ENCODE results near the gene AICDA. TPM values are rescaled to one million over a fixed set of nuclear protein-coding genes. Genes with fewer than 3 reads are reported as not detected.
"Not testable (repeated sequence)": the region's sequence is repeated elsewhere in the genome, so short reads cannot be mapped to it uniquely, and the experiment has no call there.

The AICDA gene
- polyA plus RNA-seq, 3 donors, result 0.13 to 0.15 TPM; not detected in 1

GRCh38 chr12:8635342-8636006 lies 22.8 kb upstream of the AICDA start:
- H3K4me1 Mint-ChIP-seq; H2AFZ ChIP-seq (ENCODE audit: insufficient read depth, low read depth, low read length, poor library complexity, severe bottlenecking); H3K4me3 ChIP-seq (replicated peaks in 1 of 3; ENCODE audit: low read depth in 2 of 3, low read length in 3 of 3); H3K79me2 ChIP-seq (ENCODE audit: insufficient read depth, low read length); H3K27me3 ChIP-seq (ENCODE audit: control insufficient read depth in 2 of 2, insufficient read depth in 2 of 2, low read length in 2 of 2); H3K9me3 ChIP-seq (replicated peaks in 1 of 2; ENCODE audit: control insufficient read depth in 1 of 2, insufficient read depth in 1 of 2, low read length in 2 of 2); H4K20me1 ChIP-seq (ENCODE audit: insufficient read depth, low read length); H3K36me3 Mint-ChIP-seq; H3K4me3 Mint-ChIP-seq; H3K4me1 ChIP-seq (ENCODE audit: control insufficient read depth in 1 of 2, insufficient read depth in 2 of 2, low read length in 2 of 2); H3K27me3 Mint-ChIP-seq (ENCODE audit: low read depth in 3 of 3); intact Hi-C loops (cut with micrococcal nuclease); H3K27ac Mint-ChIP-seq; DNase-seq; H3K9me3 Mint-ChIP-seq; H3K36me3 ChIP-seq (replicated peaks in 1 of 2; ENCODE audit: control insufficient read depth in 1 of 2, insufficient read depth in 2 of 2, low read length in 2 of 2); H3K27ac ChIP-seq (ENCODE audit: low read depth in 1 of 2, low read length in 2 of 2); H3K9ac ChIP-seq (ENCODE audit: insufficient read depth, low read length, poor library complexity, severe bottlenecking); H3K4me2 ChIP-seq (replicated peaks; ENCODE audit: extremely low read depth, low read length, poor library complexity, severe bottlenecking): not testable (repeated sequence)
- WGBS (ENCODE audit: insufficient coverage), result no CpG with 5 or more reads among the region's 9 CpGs

DNA sequence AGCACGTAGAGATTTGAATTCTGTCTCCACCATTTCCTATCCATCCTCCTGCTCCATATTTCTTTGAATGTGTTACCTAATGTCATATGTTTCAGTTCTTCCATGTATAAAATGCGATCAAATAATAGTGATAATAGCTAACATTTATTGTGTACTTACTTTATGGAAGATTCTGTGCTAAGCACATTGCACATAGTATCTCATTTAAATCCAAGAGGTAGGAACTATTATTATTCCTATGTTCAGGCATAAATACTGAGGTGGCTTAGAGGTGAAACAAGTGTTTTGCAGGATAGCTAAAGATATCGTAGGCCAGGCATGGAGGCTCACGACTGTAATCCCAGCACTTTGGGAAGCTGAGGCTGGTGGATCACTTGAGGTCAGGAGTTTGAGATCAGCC lies 17.5 kb upstream of the AICDA start:
- H3K4me3 Mint-ChIP-seq, result no peak overlapping the region
- H2AFZ ChIP-seq (ENCODE audit: insufficient read depth, low read depth, low read length, poor library complexity, severe bottlenecking), result no peak overlapping the region

More for the DNA sequence above, 17.5 kb upstream of the AICDA start:
- H3K9me3 Mint-ChIP-seq, result peaks cover 0 to 5% (median 2%) of the 10 kb centered on the region in 7 donors
- no peak overlapping the region for H3K9ac ChIP-seq (ENCODE audit: insufficient read depth, low read length, poor library complexity, severe bottlenecking)
- no peak for TF ChIP-seq CTCF (IDR thresholded peaks at IDR 0.05)
- H3K36me3 ChIP-seq (replicated peaks in 1 of 2; ENCODE audit: control insufficient read depth in 1 of 2, insufficient read depth in 2 of 2, low read length in 2 of 2), result no peaks in the 10 kb centered on the region
- H3K27ac Mint-ChIP-seq, result no peak overlapping the region
- H3K27me3 ChIP-seq (ENCODE audit: control insufficient read depth in 2 of 2, insufficient read depth in 2 of 2, low read length in 2 of 2), result no peaks in the 10 kb centered on the region
- H3K4me3 ChIP-seq (replicated peaks in 1 of 3; ENCODE audit: low read depth in 2 of 3, low read length in 3 of 3), result no peak overlapping the region
- no peaks in the 10 kb centered on the region for H3K79me2 ChIP-seq (ENCODE audit: insufficient read depth, low read length)
- peaks cover 3% of the 10 kb centered on the region for H3K4me1 Mint-ChIP-seq
- H3K36me3 Mint-ChIP-seq, result no peaks in the 10 kb centered on the region
- no peaks in the 10 kb centered on the region for H3K4me1 ChIP-seq (ENCODE audit: control insufficient read depth in 1 of 2, insufficient read depth in 2 of 2, low read length in 2 of 2)
- peaks cover 0 to 2% (median 1%) of the 10 kb centered on the region in 3 donors for H3K27me3 Mint-ChIP-seq (ENCODE audit: low read depth in 3 of 3)
- no peak overlapping the region for H3K4me2 ChIP-seq (replicated peaks; ENCODE audit: extremely low read depth, low read length, poor library complexity, severe bottlenecking)
- H3K27ac ChIP-seq (ENCODE audit: low read depth in 1 of 2, low read length in 2 of 2), result no peak overlapping the region
- 90% methylated on average over 2 of the region's 4 CpGs for WGBS (ENCODE audit: insufficient coverage)
- intact Hi-C loops (cut with micrococcal nuclease), result no loop called here
- DNase-seq, result no peak
- H3K9me3 ChIP-seq (replicated peaks in 1 of 2; ENCODE audit: control insufficient read depth in 1 of 2, insufficient read depth in 1 of 2, low read length in 2 of 2), result no peaks in the 10 kb centered on the region
- H4K20me1 ChIP-seq (ENCODE audit: insufficient read depth, low read length), result no peaks in the 10 kb centered on the region

Measured in CD14-positive monocyte (primary cell).